LoVo (cell line): ENCODE results near the gene BRD4.
"Not testable (repeated sequence)": the region's sequence is repeated elsewhere in the genome, so short reads cannot be mapped to it uniquely, and the experiment has no call there.

ENCODE experiments used
- DNase-seq: peaks from one replicate; pipeline ENCODE4 v3.0.0-alpha.2; 2016; ENCODE audit warnings: low spot score

The BRD4 gene

DNA sequence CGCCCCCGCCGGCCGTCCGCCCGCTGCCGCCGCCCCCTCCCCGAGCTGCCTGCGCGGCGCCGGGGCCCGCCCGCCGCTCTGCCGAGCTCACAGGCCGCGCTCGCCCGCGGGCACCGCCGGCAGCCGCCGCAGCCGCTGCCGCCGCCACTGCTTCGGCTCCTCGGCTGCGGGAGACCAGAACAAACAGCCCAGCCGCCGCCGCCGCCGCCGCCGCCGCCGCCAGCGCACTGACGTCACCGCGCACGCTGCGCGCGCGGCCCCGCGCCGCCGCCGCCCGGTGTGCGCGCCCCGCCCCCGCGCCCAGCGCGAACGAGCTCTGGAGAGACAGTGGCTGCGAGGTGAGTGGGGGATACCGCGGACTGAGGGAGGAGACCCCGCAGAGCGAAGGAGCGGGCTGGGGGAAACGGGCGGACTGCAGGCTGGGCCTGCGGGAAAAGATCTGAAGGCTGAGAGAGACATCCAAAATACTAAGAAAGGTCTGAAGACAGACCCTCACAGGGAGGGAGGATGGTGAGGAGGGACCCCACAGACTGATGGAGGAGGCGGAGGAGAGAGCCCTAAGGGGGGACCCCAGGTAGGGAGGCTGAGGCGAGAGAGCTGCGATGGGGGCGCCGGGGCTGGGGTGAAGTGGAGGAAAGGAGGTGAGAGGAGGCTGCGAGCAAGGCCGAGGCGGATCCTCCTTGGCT lies at the start of gene BRD4:
TSS of gene BRD4 (minus strand) at position 229 of the 686 bp plus-strand sequence. CDS start 59,440 bp downstream, outside the sequence.
- DNase-seq: peak; percentile 76

DNA sequence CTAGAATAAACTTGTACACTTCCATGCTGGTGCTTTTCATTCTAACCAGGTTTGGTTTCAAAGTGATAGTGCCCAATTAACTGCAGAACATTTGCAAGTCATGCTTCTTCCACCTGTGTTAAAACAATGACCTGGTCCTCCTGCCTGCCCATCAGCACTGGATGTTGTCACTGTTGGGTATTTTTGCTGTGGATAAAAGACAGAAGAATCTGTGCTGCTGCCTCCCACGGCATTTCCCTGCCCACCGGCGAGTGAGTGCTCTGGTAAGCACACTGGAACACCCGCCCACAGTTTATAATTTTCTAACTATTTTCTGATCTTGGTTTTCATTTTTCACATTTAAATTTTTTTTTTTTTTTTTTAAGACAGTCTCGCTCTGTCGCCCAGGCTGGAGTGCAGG lies 49.5 kb upstream of the BRD4 start:
- DNase-seq: no peak

DNA sequence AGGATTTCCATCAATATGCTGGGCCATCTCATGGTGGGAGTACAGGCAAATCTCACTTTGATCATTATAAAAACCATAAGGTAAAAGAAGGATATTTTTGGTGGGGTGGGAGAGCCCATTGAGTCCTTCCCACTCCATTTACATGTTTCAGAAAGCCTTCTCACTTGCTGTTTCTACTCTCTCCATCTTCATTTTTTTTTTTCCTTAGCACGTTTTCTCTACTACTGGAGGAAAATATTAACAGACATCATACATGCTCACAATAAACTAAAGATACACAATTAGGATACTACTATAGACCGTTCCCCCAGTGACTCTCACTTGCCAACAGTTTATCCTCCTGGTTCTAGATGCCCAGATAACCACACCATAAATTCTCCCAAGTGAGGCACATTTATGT lies 49.1 kb upstream of the BRD4 start:
- no peak for DNase-seq

DNA sequence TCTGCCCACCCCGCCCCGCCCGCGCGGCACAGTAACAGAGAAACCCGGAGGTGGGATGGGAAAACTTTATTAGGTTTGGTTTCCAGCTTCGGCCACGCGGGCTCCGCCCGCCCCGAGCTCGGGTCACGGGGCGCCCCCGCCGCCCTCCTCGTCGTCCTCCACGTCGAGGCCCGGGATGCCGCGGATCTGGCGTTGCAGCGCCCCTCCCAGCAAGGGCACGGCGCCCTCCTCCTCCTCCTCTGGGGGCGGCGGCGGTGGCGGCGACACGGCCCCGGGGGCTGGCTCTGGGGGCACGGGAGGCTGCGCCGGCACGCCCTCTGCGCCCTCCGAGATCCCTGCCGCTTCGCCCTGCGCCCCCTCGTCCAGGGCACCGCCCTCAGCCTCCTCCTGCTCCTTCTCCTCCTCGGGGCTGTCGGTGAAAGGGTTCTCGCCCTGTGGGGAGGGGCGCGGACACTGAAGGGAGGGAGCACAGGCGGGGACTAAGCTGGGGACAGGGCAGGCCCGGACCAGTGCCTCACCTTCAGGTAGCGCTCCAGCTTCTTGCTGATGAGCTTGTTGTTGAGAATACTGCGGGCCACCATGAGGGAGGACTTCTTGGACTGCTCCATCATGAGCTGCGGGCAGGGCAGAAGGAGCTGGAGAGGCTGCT lies 47.8 kb upstream of the BRD4 start:
- peak; percentile 69 for DNase-seq

DNA sequence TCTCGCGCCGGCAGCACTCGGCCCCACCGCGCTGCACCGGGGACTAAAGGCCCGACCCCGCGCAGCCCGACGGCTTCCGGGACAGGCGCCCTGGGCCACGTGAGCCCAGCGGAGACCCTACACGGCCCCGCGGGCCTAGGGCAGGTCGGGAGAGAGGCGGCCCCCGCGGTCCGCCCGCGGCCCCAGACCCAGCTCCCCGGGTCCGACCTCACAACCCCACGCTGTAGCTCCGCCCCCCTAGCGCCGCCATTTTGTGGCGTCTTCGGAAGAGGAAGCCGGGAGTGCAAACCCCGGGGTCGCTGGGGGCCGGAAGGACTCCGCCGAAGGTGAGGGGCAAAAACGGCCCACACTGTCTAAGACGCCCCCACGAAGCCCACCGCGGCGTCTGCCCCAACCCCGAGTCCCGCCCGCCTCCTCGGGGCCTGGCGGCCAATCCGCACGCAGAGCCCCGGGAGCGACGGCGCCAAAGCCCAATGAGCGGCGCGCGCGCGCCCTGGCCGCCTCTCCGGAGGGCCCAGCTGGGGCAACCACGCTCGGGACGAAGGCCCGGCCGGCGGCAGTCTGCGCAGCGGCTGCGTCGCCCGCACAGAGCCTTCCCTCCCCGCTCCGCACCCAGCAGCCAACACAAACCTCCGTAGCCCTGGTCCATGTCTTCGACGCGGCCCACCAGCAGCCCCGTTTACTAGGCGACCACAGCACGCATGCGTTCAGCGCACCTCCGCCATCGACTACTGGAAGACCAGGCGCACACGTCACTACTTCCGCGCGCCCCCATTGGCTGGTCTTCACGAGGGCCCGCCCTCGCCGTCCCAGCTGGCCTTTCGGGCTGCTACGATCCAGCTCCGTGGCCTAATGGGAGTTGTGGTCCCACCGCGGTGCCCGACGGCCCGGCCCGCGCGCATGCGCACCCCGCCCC lies 47.0 kb upstream of the BRD4 start, which contains the start of gene AKAP8:
TSS of gene AKAP8 (minus strand) at position 705 of the 916 bp plus-strand sequence. CDS start at position 649, 56 bp downstream.
- peak; percentile 98 for DNase-seq

DNA sequence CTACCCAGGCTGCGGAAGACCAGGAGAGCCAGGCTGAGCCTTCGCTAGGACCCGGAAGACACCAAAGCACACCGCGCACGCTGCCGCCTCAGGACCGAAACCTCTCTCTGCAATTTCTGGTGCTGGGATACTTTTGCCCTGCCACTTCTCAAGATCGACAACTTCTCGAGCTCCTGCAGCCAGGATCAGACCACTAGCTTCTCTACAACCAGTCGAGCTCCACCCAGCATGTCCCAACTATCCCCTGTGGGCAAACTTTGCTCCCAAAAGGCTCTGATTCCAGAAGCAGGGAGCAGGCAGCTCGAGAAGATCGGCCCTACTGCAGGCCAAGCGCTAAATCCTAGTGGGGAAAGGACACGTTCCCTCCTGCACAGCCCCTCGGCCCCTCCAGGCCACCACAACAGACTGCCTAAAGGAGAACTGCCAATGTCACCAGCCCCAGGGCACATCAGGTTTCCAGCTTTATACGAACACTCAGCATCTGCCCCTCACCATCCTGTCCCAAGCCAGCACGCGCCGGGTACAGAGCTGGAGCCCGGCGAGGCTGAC lies 46.3 kb upstream of the BRD4 start:
- DNase-seq: peak; percentile 32

DNA sequence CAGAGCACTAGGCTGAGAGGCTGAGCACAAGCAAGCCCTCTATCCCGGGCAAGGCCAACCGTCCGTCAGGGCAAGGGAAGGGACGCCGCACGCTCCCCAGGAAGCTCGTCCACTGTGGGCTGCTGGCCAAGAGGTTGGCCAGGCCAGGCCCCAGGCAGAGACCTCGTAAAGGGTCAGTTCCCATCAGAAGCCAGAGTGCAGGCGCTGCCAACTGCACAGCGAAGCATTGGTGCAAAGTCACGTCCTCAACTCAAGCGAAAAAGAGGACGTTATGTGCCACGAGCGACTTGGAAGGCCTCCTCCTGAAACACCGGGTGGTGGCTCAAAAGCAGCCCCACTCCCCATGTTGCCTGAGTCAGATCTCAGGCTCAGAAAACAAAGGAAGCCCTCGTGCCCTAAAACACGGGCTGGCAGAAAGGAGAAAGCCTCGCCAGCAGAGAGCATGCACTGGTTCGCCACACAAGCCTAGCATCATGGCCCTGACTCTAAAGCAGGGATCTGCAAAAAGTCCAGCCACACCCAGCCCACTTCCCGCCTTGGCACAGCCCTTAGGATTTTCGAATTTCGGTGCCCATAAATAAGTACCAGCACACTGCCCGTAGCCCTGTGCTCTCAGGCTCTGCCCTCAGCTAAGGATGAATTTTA lies 42.6 kb upstream of the BRD4 start:
- DNase-seq: no peak

DNA sequence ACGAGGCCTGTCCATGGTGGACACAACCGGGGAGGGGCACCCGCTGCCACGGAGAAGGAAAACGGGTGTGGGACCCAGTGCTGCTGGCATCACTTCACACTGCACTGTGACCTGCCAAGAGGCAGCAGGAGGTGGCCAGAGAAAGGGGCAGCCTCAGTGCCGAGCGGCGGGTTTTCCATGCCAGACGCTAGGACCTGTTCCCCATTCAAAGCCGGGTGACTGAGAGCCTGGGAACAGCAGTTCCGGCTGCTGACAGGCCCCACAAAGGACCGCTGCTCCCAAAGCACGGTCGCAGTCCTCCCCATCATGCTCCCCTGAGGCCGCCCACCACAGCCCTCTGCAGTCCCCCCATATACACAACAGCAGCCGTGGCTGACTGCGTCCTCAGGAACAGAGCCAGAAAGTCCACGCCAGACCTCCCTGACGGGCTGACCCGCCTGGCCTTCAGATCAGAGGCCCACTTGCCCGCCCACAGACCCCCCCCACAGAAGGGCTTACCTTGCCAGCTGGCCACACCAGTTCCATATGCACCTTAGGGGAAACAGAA lies 41.8 kb upstream of the BRD4 start:
- no peak for DNase-seq

DNA sequence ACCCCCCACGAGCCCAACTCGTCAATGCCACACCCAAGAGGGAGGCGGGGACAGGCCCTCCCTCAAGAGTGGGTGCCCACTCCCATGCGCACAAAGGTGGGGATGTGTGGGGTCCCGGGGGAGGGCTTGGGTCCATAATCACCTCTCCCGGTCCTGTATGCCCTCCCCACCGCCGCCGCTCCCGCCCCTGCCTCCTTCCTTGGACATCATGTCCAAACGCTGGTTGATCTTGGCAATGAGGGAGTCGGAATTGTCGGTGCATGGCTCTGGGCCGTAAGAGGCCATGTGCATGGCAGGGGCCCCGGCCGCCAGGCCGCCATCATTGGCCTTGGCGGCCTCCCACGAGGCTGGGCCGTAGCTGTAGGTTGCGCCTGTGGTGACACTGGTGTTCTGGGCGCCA lies 41.3 kb upstream of the BRD4 start:
- DNase-seq: no peak

DNA sequence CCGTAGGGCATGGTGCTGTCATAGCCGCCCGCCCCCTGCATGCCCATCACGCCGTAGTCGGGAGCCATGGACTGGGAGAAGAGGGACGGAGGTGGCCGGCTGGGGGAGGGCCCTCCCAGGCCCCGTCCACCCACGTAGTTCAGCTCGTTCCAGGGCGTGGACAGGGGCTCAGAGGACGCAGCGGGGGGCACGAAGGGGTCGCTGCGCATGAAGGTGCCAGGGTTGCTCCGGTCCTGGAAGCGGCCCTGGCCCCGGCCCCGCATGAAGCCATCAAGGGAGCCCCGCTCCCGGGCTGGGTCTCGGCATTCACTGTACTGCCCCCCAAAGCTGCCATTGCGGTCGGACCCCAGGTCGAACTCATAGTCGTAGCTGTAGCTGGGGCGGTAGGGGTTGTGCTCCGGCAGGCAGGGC lies 40.6 kb upstream of the BRD4 start:
- DNase-seq: no peak

DNA sequence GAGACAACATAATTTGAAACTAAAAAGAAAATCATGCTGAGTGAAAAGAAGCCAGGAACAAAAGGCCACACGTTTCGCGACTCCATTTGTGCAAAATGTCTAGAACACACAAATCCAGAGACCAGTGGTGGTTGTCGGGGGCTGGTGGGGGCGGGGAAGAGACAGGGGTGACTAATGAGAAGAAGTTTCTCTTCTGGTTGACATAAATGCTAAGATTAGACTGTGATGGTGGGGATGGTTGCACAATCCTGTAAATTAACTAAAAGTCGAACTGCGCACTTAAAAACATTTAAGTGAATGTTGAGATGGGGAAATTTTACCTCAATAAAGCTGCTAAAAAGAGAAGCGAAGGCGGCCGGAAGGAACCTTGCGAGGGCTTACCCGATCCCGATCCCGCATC lies 40.1 kb upstream of the BRD4 start:
- DNase-seq: no peak

DNA sequence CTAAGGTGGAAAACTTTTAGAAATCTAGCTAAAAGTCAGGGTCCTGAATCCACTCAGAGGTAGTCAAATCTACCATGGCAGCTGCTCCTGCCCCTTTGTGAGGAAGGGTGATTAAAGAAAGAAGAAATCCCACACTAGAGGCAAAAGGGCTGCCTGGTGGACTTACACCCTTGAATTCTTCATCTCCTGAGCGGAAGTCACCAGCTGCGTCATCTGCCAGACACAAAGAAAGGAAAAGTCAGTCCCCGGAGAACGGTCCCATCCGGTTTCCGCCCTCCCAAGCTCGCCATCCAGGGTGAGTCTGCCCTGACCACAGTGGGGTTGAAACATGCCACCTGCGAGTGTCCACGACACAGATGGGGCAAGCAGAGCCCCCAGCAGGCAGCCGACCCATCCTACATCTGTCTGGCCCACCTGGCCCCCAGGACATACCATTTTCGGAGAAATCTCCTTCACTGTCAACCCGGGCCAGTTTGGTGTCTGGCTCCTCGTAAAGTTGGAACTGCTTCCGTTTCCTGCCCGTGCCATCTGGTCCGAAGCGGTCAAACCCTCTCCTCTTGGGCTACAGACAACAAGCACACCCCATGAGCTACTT lies 39.5 kb upstream of the BRD4 start:
- no peak for DNase-seq

DNA sequence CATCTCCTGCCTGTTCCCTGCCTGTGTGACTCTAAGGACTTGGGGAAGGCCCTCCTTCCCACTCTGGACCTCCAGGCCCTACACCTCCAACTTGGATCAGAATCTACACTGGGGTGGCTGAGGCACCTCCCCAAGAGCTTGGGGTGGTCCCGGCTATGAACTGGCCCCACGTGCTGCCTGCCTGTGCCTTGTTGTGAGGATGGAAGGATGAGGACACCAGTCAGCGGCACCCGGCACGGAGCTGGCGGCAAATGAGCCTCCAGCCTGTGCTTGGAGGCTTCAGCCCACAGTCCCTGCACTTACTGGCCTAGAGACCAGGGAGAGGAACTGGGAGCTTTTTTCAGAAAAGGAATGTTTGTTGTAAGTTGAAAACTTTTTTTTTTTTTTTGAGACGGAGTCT lies 38.8 kb upstream of the BRD4 start:
- no peak for DNase-seq

DNA sequence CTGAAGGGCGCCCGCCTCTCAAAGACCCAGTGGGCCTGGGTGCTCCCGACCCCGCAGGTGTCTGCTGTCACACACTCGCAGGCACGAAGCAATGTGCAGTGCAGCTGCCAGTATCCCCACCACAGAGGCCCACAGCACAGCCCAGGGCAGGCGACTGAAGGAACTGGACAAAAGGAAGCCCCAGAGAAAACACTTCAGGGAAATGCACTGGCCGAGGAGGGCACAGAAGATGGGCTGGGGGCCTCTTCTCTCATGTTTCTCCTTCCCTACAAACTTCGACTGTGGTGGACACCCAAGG lies 37.2 kb upstream of the BRD4 start:
- no peak for DNase-seq

DNA sequence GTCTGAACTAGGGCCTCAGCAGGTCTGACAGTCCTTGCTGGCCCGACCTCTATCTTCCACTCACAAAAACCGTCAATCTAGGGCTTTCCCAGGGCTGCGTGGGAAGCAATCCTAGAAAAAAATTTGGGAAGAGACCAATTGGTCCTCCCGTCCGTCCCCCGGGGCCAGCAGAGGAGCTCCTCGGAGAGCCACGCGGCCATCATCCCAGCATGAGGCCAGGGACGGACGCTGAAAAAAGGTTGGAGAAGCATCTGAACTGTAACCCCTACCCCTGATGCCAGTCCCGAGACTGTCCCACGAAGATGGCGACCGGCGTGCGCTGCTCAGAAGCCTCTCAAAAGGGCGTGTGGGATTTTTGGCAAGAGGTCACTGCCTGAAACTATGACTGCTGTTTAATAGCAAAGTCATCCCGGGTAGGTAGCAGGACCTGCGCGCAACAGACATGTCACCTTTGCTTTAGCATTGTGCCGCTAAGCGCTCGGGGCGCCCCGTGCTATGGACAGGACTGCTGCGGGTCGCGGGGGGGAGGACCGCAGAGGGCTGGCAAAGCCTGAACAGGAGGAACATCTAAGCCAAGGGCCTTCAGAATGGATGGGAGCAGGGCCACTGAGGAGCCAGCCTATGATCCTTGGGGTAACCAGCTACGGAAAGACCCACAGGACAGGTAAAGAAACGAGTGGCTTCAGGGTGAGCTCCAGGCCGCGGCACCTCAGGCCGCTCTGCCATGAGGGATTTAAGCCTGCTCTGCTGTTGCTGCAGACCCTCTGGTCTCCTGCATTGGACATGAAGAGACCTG lies 36.7 kb upstream of the BRD4 start:
- no peak for DNase-seq

DNA sequence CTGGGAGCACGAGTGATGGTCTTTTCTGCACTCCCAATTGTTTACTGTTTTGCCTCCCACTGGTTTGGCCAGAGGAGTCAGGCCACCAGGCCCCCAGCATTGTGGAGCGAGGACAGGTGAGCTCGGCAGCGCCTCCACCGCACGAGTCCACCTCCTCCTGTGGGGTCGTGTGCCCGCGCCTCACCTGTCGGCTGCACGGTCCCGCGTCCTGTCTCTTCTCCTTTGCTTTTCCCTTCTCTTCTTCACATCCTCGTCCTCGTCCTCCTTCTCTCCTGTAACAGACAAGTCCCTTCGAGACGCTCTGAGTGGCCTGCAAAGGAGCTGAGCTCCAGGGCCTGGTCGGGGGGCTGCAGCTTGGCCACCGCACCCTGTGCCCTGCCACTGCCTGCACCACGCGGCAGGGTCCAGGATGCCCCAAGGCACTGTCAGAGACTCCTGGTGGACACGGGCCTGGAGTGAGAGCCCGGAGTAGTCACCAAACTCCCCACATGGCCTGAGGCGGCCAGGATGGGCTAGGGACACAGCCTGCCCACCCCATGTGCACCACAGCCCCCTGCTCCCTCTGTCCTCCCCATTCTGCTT lies 35.8 kb upstream of the BRD4 start:
- DNase-seq: no peak

DNA sequence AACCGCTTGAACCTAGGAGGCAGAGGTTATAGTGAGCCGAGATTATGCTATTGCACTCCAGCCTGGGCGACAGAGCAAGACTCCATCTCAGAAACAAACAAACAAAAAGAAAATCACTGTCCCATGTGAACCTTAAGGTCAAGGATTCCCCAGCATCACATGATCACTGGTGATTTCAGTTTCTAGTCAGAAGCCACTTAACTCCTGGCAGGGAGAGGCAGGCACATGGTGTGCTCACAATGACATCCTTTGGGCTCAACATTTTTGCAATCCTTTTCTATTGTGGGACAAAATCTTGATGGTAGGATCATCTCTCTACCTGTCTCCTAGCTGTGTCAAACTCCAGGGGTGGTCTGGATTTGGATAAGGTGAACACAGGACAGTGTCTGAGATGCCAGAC lies 35.1 kb upstream of the BRD4 start:
- no peak for DNase-seq

DNA sequence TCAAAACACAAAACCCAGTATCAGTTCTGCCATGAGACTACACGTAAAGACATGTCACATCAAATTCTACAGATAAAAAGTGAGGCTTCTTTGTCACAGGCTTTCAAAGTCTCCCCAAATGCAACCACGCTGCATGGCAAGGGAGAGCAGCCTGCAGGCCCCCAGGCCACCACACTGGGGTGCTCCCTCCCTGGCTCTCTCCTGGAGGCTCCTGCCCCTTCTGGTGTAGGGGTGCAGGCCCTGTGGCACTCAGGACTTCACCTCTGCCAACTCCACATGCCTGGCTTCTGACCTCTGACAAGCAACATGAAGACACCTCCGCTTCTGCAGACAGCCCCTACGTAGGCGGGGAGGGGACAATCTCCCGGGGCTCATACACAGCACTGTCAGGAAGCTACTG lies 32.9 kb upstream of the BRD4 start:
- DNase-seq: no peak

DNA sequence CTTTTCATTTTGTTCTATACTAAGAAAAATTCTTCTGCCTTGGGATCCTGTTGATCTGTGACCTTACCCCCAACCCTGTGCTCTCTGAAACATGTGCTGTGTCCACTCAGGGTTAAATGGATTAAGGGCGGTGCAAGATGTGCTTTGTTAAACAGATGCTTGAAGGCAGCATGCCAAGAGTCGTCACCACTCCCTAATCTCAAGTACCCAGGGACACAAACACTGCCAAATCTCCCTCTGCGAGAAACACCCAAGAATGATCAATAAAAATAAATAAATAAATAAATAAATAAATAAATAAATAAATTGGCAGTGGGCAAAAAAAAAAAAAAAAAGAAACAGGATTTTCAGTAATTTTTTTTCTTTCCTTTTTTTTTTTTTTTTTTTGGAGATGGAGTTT lies 31.5 kb upstream of the BRD4 start:
- not testable (repeated sequence) for DNase-seq

DNA sequence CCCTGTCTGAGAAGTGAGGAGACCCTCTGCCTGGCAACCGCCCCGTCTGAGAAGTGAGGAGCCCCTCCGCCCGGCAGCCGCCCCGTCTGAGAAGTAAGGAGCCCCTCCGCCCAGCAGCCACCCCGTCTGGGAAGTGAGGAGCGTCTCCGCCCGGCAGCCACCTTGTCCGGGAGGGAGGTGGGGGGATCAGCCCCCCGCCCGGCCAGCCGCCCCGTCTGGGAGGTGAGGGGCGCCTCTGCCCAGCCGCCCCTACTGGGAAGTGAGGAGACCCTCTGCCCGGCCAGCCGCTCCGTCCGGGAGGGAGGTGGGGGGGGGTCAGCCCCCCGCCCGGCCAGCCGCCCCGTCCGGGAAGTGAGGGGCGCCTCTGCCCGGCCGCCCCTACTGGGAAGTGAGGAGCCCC lies 30.7 kb upstream of the BRD4 start:
- DNase-seq: not testable (repeated sequence)
